GM12878 (cell line): Measurements from ENCODE around the gene CFL2. TPM values are rescaled to one million over a fixed set of nuclear protein-coding genes. Genes with fewer than 3 reads are reported as not detected.

Experiments used
- CEBPZ ChIP-seq: fragments of 150-350 bp; IDR thresholded peaks from 2 replicates; pipeline ENCODE4 v1.6.1; 2016; ENCODE audit warnings: low read depth, low read length
- MEF2B ChIP-seq: fragments of 450-650 bp; IDR thresholded peaks from 2 replicates; pipeline ENCODE4 v1.6.1; 2018; ENCODE audit warnings: mild to moderate bottlenecking, moderate library complexity; ENCODE audit not compliant: partially characterized antibody, poor library complexity, severe bottlenecking
- POLR2A ChIP-seq: IDR thresholded peaks from 2 replicates; pipeline ENCODE4 v1.6.1; 2011; ENCODE audit warnings: low read depth, mild to moderate bottlenecking, low read length
- TCF12 ChIP-seq: IDR thresholded peaks from 2 replicates; pipeline ENCODE4 v1.6.1; 2011; ENCODE audit warnings: low read depth, mild to moderate bottlenecking, low read length
- ZNF622 ChIP-seq: fragments of 450-650 bp; IDR thresholded peaks from 2 replicates; pipeline ENCODE4 v1.6.1; 2017; ENCODE audit warnings: mild to moderate bottlenecking, inconsistent platforms
- polyA plus RNA-seq, 11 experiments: library from polyadenylated mRNA; depleted of rRNA in 4 of 11; unstranded in 6 of 11; stranded (reverse) in 5 of 11; fragments of >200 nt; fragmentation: Nextera tagmentation in 4 of 11; fragmentation: Illumina TruSeq in 1 of 11; extraction: Ambion mirVana in 4 of 11; extraction: Trizol in 1 of 11; gene quantifications; 1 replicate in 1 of 11; 2 replicates in 10 of 11; pipeline versions ENCODE4 v1.2.1 to v1.2.3, GENCODE V29; 2011 to 2016; ENCODE audit warnings: inconsistent platforms in 2 of 11, missing spikeins in 2 of 11, low read depth in 1 of 11
- total RNA-seq, 4 experiments: library from RNA; depleted of rRNA in 3 of 4; stranded (reverse); fragments of >200 nt in 3 of 4; fragmentation: Illumina TruSeq in 1 of 4; extraction: Trizol in 1 of 4; gene quantifications; 2 replicates each; pipeline versions ENCODE4 v1.2.1 to v1.2.3, GENCODE V29; 2013 to 2021
- TF ChIP-seq, protein P1 (sequence below): IDR thresholded peaks from 2 replicates; pipeline ENCODE4 v1.6.1; 2012; ENCODE audit warnings: low read depth, low read length, improper control_type of control experiment
- TF ChIP-seq, protein P2 (sequence below), 3 experiments: IDR thresholded peaks in 2 of 3; conservative IDR thresholded peaks in 1 of 3; 2 replicates each; pipeline ENCODE4 v1.5.1; 2011; ENCODE audit warnings: low read depth in 3 of 3, low read length in 3 of 3, mild to moderate bottlenecking in 3 of 3, control low read depth in 2 of 3, moderate library complexity in 2 of 3, inconsistent platforms in 1 of 3, mixed read lengths in 1 of 3; ENCODE audit not compliant: control insufficient read depth in 2 of 3, insufficient read depth in 1 of 3; ENCODE audit errors: extremely low read depth in 1 of 3
- TF ChIP-seq, protein P3 (sequence below): fragments of 450-650 bp; IDR thresholded peaks from 2 replicates; pipeline ENCODE4 v1.6.1; 2017; ENCODE audit warnings: mild to moderate bottlenecking, low read depth, inconsistent platforms; ENCODE audit not compliant: poor library complexity, severe bottlenecking

Gene CFL2
- total and polyA plus RNA-seq, 10 of the 15 experiments (the other 5 are each of a cell fraction or from before 2014, with no cell fraction given) = 4.7 to 13.4 (median 8.4) TPM

- TF ChIP-seq, protein P1, sequence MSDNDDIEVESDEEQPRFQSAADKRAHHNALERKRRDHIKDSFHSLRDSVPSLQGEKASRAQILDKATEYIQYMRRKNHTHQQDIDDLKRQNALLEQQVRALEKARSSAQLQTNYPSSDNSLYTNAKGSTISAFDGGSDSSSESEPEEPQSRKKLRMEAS = no peak
- TF ChIP-seq TCF12 = no peak
- no peak for TF ChIP-seq POLR2A
- no peak for TF ChIP-seq CEBPZ
- no peak for TF ChIP-seq MEF2B
- no peak for TF ChIP-seq ZNF622
- TF ChIP-seq, protein P2, sequence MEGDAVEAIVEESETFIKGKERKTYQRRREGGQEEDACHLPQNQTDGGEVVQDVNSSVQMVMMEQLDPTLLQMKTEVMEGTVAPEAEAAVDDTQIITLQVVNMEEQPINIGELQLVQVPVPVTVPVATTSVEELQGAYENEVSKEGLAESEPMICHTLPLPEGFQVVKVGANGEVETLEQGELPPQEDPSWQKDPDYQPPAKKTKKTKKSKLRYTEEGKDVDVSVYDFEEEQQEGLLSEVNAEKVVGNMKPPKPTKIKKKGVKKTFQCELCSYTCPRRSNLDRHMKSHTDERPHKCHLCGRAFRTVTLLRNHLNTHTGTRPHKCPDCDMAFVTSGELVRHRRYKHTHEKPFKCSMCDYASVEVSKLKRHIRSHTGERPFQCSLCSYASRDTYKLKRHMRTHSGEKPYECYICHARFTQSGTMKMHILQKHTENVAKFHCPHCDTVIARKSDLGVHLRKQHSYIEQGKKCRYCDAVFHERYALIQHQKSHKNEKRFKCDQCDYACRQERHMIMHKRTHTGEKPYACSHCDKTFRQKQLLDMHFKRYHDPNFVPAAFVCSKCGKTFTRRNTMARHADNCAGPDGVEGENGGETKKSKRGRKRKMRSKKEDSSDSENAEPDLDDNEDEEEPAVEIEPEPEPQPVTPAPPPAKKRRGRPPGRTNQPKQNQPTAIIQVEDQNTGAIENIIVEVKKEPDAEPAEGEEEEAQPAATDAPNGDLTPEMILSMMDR (IDR thresholded peaks at IDR 0.05 in 2 of 3, conservative IDR thresholded peaks at IDR 0.05 in 1 of 3; ENCODE audit: control insufficient read depth in 2 of 3, extremely low read depth in 1 of 3, insufficient read depth in 1 of 3, low read depth in 3 of 3, low read length in 3 of 3) = no peak
- TF ChIP-seq, protein P3, sequence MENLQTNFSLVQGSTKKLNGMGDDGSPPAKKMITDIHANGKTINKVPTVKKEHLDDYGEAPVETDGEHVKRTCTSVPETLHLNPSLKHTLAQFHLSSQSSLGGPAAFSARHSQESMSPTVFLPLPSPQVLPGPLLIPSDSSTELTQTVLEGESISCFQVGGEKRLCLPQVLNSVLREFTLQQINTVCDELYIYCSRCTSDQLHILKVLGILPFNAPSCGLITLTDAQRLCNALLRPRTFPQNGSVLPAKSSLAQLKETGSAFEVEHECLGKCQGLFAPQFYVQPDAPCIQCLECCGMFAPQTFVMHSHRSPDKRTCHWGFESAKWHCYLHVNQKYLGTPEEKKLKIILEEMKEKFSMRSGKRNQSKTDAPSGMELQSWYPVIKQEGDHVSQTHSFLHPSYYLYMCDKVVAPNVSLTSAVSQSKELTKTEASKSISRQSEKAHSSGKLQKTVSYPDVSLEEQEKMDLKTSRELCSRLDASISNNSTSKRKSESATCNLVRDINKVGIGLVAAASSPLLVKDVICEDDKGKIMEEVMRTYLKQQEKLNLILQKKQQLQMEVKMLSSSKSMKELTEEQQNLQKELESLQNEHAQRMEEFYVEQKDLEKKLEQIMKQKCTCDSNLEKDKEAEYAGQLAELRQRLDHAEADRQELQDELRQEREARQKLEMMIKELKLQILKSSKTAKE = no peak
- TF ChIP-seq, all 136 proteins: peak for 0
Measured at GRCh38 chr14:34665785-34666435, 48.5 kb downstream of the CFL2 start (continued).
